Liver (tissue), 9 donors: ENCODE data around the gene COL12A1. TPM values are rescaled to one million over a fixed set of nuclear protein-coding genes. Genes with fewer than 3 reads are reported as not detected.

Experiments used
- DNase-seq: peaks from one replicate; pipeline ENCODE4 v3.0.0-alpha.2; 2017; ENCODE audit warnings: low spot score
- H3K27ac ChIP-seq, 2 donors: one replicate each; pipeline ENCODE4 v1.7.0; 2013; ENCODE audit warnings: inconsistent platforms in 2 of 2, low read length in 2 of 2, control low read depth in 1 of 2, low read depth in 1 of 2, mild to moderate bottlenecking in 1 of 2
- H3K27me3 ChIP-seq, 4 donors: one replicate each; pipeline versions ENCODE4 v1.6.1 to v1.7.0; 2013; ENCODE audit warnings: low read length in 3 of 4, inconsistent platforms in 1 of 4, mild to moderate bottlenecking in 1 of 4, moderate library complexity in 1 of 4; ENCODE audit not compliant: control insufficient read depth in 4 of 4, insufficient read depth in 4 of 4
- H3K36me3 ChIP-seq, 4 donors: one replicate each; pipeline versions ENCODE4 v1.6.1 to v1.7.0; 2013; ENCODE audit warnings: low read length in 3 of 4, mild to moderate bottlenecking in 3 of 4, low read depth in 1 of 4, moderate library complexity in 1 of 4; ENCODE audit not compliant: control insufficient read depth in 4 of 4, insufficient read depth in 3 of 4
- H3K4me1 ChIP-seq, 4 donors: one replicate each; pipeline versions ENCODE4 v1.6.1 to v1.7.0; 2013; ENCODE audit warnings: low read length in 3 of 4, mild to moderate bottlenecking in 3 of 4, moderate library complexity in 1 of 4; ENCODE audit not compliant: control insufficient read depth in 4 of 4, insufficient read depth in 4 of 4
- H3K4me3 ChIP-seq, 3 donors: one replicate each; pipeline versions ENCODE4 v1.6.1 to v1.7.0; 2013; ENCODE audit warnings: low read length in 3 of 3, control low read depth in 1 of 3, low read depth in 1 of 3, mild to moderate bottlenecking in 1 of 3
- H3K9ac ChIP-seq, 2 donors: one replicate each; pipeline ENCODE4 v1.7.0; 2013; ENCODE audit warnings: low read length in 2 of 2, mild to moderate bottlenecking in 2 of 2, moderate library complexity in 2 of 2, control low read depth in 1 of 2, low read depth in 1 of 2
- H3K9me3 ChIP-seq, 4 donors: one replicate each; pipeline versions ENCODE4 v1.6.1 to v1.7.0; 2013; ENCODE audit warnings: low read length in 3 of 4; ENCODE audit not compliant: control insufficient read depth in 4 of 4
- EGR1 ChIP-seq, 2 donors: IDR thresholded peaks; 2 replicates each; pipeline ENCODE4 v1.6.1; 2016 to 2018; ENCODE audit warnings: antibody characterized with exemption in 2 of 2, low read depth in 2 of 2
- FOXA1 ChIP-seq: IDR thresholded peaks from 2 replicates; pipeline ENCODE4 v1.6.1; 2016; ENCODE audit warnings: antibody characterized with exemption
- FOXA2 ChIP-seq: IDR thresholded peaks from 2 replicates; pipeline ENCODE4 v1.6.1; 2016; ENCODE audit warnings: antibody characterized with exemption
- GABPA ChIP-seq, 2 donors: IDR thresholded peaks in 1 of 2; conservative IDR thresholded peaks in 1 of 2; 2 replicates each; pipeline ENCODE4 v1.6.1; 2016; ENCODE audit warnings: antibody characterized with exemption in 2 of 2, mild to moderate bottlenecking in 1 of 2, moderate library complexity in 1 of 2
- HNF4A ChIP-seq, 2 donors: conservative IDR thresholded peaks; 2 replicates each; pipeline ENCODE4 v1.6.1; 2016; ENCODE audit warnings: antibody characterized with exemption in 2 of 2, mild to moderate bottlenecking in 2 of 2
- HNF4G ChIP-seq: IDR thresholded peaks from 2 replicates; pipeline ENCODE4 v1.6.1; 2016; ENCODE audit warnings: antibody characterized with exemption
- JUND ChIP-seq, 2 donors: IDR thresholded peaks; 2 replicates each; pipeline ENCODE4 v1.6.1; 2016; ENCODE audit warnings: antibody characterized with exemption in 2 of 2
- NR2F2 ChIP-seq: IDR thresholded peaks from 2 replicates; pipeline ENCODE4 v1.6.1; 2016; ENCODE audit warnings: antibody characterized with exemption
- RAD21 ChIP-seq, 2 donors: IDR thresholded peaks; 2 replicates each; pipeline ENCODE4 v1.6.1; 2016; ENCODE audit warnings: antibody characterized with exemption in 2 of 2, mild to moderate bottlenecking in 2 of 2
- RXRA ChIP-seq, 2 donors: IDR thresholded peaks; 2 replicates each; pipeline ENCODE4 v1.6.1; 2017 to 2018; ENCODE audit warnings: antibody characterized with exemption in 2 of 2, mild to moderate bottlenecking in 1 of 2
- SP1 ChIP-seq: IDR thresholded peaks from 2 replicates; pipeline ENCODE4 v1.6.1; 2018; ENCODE audit warnings: antibody characterized with exemption, mild to moderate bottlenecking
- TAF1 ChIP-seq: conservative IDR thresholded peaks from 2 replicates; pipeline ENCODE4 v1.6.1; 2016; ENCODE audit warnings: antibody characterized with exemption, mild to moderate bottlenecking
- WGBS: extraction: QIAGEN DNeasy Blood & Tissue Kit; methylation state at CpG from one replicate; pipeline ENCODE4 v1.1.7; 2013; 5-methylcytosine and 5-hydroxymethylcytosine counted together
- polyA plus RNA-seq, 2 donors: library from polyadenylated mRNA; stranded (reverse) in 1 of 2; unstranded in 1 of 2; fragments of 200-250 nt in 1 of 2; fragments of >200 nt in 1 of 2; fragmentation: Nextera tagmentation in 1 of 2; extraction: Ambion mirVana in 1 of 2; gene quantifications; one replicate each; pipeline versions ENCODE4 v1.2.1 to v1.2.3, GENCODE V29; 2013 to 2015
- total RNA-seq, 2 donors: library from RNA; depleted of rRNA; stranded (reverse); fragments of >200 nt; gene quantifications; one replicate each; pipeline ENCODE4 v1.2.3, GENCODE V29; 2014
- TF ChIP-seq, protein P1 (sequence below): fragments of 150-350 bp; IDR thresholded peaks from 2 replicates; pipeline ENCODE4 v1.5.1; 2017; ENCODE audit warnings: improper control_type of control experiment, low read depth, low read length; ENCODE audit not compliant: missing input control
- TF ChIP-seq, protein P2 (sequence below): IDR thresholded peaks from 2 replicates; pipeline ENCODE4 v1.6.1; 2016; ENCODE audit warnings: antibody characterized with exemption, mild to moderate bottlenecking
- TF ChIP-seq, protein P3 (sequence below): IDR thresholded peaks from 2 replicates; pipeline ENCODE4 v1.6.1; 2016; ENCODE audit warnings: antibody characterized with exemption
- TF ChIP-seq, protein P4 (sequence below): IDR thresholded peaks from 2 replicates; pipeline ENCODE4 v1.6.1; 2016; ENCODE audit warnings: antibody characterized with exemption
- TF ChIP-seq, protein P5 (sequence below): IDR thresholded peaks from 2 replicates; pipeline ENCODE4 v1.6.1; 2016; ENCODE audit warnings: antibody characterized with exemption
- donor health status: healthy.
- donor health status: healthy.
- donor health status: healthy.
- donor health status: healthy.
- donor health status: healthy.

COL12A1 gene
- total and polyA plus RNA-seq, 4 donors: 0.15 to 5.1 (median 1.8) TPM

DNA sequence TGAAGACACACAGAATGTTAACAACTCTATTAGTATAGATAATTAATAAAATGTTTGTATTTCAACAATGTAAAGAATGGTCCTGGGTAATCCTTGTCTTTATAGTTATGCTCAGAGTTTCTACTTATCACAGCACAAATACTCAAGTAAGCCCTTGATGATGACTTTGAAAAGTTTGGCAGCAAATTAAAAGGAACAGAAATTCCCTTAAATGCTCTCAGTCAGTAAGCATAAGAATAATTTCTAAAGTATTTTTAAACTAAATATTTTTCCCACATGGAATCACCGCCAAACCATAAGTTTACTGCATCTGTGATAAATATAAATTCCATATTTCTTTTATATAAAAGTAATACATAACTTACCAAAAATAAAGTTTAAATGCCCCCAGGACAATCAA is 96.1 kb downstream of the COL12A1 start:
- Histone ChIP-seq H3K4me1 (peaks cover 0 to 4% (median 3%) of the 10 kb centered on the region in 4 donors), H3K36me3 (no peaks in the 10 kb centered on the region), H3K9ac (no peak overlapping the region), H3K27ac (no peak overlapping the region), H3K9me3 (no peaks in the 10 kb centered on the region), H3K27me3 (peaks cover 0 to 2% (median 0%) of the 10 kb centered on the region in 4 donors), H3K4me3 (no peak overlapping the region)
- WGBS: 91% methylated on average over 1 of the region's 1 CpG
- DNase-seq: no peak
- TF ChIP-seq GABPA (IDR thresholded peaks at IDR 0.05 in 1 of 2, conservative IDR thresholded peaks at IDR 0.05 in 1 of 2): no peak
- TF ChIP-seq EGR1 (IDR thresholded peaks at IDR 0.05; ENCODE audit: low read depth in 2 of 2): no peak
- TF ChIP-seq TAF1: no peak
- no peak for TF ChIP-seq NR2F2
- no peak for TF ChIP-seq FOXA2
- TF ChIP-seq HNF4A (conservative IDR thresholded peaks at IDR 0.05): no peak
- no peak for TF ChIP-seq JUND (IDR thresholded peaks at IDR 0.05)
- TF ChIP-seq, protein P1, sequence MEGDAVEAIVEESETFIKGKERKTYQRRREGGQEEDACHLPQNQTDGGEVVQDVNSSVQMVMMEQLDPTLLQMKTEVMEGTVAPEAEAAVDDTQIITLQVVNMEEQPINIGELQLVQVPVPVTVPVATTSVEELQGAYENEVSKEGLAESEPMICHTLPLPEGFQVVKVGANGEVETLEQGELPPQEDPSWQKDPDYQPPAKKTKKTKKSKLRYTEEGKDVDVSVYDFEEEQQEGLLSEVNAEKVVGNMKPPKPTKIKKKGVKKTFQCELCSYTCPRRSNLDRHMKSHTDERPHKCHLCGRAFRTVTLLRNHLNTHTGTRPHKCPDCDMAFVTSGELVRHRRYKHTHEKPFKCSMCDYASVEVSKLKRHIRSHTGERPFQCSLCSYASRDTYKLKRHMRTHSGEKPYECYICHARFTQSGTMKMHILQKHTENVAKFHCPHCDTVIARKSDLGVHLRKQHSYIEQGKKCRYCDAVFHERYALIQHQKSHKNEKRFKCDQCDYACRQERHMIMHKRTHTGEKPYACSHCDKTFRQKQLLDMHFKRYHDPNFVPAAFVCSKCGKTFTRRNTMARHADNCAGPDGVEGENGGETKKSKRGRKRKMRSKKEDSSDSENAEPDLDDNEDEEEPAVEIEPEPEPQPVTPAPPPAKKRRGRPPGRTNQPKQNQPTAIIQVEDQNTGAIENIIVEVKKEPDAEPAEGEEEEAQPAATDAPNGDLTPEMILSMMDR: no peak
- TF ChIP-seq, protein P2, sequence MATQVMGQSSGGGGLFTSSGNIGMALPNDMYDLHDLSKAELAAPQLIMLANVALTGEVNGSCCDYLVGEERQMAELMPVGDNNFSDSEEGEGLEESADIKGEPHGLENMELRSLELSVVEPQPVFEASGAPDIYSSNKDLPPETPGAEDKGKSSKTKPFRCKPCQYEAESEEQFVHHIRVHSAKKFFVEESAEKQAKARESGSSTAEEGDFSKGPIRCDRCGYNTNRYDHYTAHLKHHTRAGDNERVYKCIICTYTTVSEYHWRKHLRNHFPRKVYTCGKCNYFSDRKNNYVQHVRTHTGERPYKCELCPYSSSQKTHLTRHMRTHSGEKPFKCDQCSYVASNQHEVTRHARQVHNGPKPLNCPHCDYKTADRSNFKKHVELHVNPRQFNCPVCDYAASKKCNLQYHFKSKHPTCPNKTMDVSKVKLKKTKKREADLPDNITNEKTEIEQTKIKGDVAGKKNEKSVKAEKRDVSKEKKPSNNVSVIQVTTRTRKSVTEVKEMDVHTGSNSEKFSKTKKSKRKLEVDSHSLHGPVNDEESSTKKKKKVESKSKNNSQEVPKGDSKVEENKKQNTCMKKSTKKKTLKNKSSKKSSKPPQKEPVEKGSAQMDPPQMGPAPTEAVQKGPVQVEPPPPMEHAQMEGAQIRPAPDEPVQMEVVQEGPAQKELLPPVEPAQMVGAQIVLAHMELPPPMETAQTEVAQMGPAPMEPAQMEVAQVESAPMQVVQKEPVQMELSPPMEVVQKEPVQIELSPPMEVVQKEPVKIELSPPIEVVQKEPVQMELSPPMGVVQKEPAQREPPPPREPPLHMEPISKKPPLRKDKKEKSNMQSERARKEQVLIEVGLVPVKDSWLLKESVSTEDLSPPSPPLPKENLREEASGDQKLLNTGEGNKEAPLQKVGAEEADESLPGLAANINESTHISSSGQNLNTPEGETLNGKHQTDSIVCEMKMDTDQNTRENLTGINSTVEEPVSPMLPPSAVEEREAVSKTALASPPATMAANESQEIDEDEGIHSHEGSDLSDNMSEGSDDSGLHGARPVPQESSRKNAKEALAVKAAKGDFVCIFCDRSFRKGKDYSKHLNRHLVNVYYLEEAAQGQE: no peak
- no peak for TF ChIP-seq SP1
- TF ChIP-seq, protein P3, sequence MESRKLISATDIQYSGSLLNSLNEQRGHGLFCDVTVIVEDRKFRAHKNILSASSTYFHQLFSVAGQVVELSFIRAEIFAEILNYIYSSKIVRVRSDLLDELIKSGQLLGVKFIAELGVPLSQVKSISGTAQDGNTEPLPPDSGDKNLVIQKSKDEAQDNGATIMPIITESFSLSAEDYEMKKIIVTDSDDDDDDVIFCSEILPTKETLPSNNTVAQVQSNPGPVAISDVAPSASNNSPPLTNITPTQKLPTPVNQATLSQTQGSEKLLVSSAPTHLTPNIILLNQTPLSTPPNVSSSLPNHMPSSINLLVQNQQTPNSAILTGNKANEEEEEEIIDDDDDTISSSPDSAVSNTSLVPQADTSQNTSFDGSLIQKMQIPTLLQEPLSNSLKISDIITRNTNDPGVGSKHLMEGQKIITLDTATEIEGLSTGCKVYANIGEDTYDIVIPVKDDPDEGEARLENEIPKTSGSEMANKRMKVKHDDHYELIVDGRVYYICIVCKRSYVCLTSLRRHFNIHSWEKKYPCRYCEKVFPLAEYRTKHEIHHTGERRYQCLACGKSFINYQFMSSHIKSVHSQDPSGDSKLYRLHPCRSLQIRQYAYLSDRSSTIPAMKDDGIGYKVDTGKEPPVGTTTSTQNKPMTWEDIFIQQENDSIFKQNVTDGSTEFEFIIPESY: no peak
- TF ChIP-seq RAD21 (IDR thresholded peaks at IDR 0.05): no peak
- TF ChIP-seq, protein P4, sequence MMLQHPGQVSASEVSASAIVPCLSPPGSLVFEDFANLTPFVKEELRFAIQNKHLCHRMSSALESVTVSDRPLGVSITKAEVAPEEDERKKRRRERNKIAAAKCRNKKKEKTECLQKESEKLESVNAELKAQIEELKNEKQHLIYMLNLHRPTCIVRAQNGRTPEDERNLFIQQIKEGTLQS: no peak
- TF ChIP-seq FOXA1: no peak
- TF ChIP-seq, protein P5, sequence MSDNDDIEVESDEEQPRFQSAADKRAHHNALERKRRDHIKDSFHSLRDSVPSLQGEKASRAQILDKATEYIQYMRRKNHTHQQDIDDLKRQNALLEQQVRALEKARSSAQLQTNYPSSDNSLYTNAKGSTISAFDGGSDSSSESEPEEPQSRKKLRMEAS: no peak
- no peak for TF ChIP-seq HNF4G

DNA sequence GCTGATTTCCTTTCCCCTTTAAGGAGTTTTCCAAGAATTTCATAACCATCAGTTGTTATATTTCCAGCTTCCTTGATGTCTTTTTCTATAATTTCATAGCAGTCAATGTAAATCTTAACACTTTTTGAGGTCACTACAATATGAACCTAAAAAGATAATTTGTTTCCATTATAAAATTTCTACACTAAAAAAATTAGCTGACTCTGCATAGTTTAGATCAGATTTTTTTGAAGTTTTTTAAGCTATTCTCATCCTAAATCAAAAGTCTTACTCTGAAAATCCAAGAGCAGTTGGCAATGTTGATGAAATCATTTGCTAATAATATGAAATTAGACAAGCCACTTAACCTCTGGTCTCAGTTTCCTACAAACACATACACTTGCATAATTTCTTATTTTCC is 96.8 kb downstream of the COL12A1 start:
- H3K4me1 ChIP-seq: no peaks in the 10 kb centered on the region
- H3K9ac ChIP-seq: no peak overlapping the region
- DNase-seq: no peak
- no peak overlapping the region for H3K27ac ChIP-seq
- H3K9me3 ChIP-seq: no peaks in the 10 kb centered on the region
- TF ChIP-seq TAF1 (no peak), EGR1 (IDR thresholded peaks at IDR 0.05; ENCODE audit: low read depth in 2 of 2) (no peak), FOXA1 (no peak), RAD21 (IDR thresholded peaks at IDR 0.05) (no peak), RXRA (IDR thresholded peaks at IDR 0.05) (no peak), FOXA2 (no peak), GABPA (IDR thresholded peaks at IDR 0.05 in 1 of 2, conservative IDR thresholded peaks at IDR 0.05 in 1 of 2) (no peak)
- TF ChIP-seq, protein P1: no peak
- TF ChIP-seq, protein P5: no peak
- no peaks in the 10 kb centered on the region for H3K36me3 ChIP-seq
- H3K27me3 ChIP-seq: peaks cover 0 to 2% (median 0%) of the 10 kb centered on the region in 4 donors
- no peak overlapping the region for H3K4me3 ChIP-seq
